Stimulated activated CD8-positive, alpha-beta memory T cell treated with anti-CD3 and anti-CD28 coated beads, Interleukin-4, amount 100 ng/mL, for 4 hours (primary cell): Measurements from ENCODE around the gene TMEM9B.
"Not testable (repeated sequence)": the region's sequence is repeated elsewhere in the genome, so short reads cannot be mapped to it uniquely, and the experiment has no call there.

Source experiments
- DNase-seq, 2 donors: peaks; one replicate each; pipeline ENCODE4 v3.0.0-alpha.2; 2020; ENCODE audit warnings: low read depth in 2 of 2, low spot score in 1 of 2

Gene TMEM9B

DNA sequence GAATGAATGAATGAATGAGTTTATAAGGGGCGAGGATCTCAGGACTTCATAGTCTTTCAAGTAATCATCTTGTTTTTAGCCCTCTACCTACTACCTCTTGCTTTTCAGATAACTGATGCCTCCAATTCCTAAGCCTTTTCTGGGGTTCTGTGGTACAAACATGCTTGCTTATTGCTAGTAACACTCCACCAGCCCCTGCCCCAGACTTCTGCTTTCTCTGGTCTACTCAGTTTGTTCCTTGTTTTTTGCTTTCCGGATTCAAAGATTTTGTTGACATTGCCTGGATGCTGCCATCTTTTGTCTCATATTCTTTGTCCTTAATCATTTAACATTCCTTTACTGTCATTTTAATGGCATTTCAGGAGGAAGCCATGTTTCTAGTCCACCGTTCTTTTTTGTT, 8.9 kb upstream of the TMEM9B start:
- DNase-seq = no peak

- DNase-seq = no peak
Measured at GRCh38 chr11:8971924-8972316, 7.7 kb upstream of the TMEM9B start.

DNA sequence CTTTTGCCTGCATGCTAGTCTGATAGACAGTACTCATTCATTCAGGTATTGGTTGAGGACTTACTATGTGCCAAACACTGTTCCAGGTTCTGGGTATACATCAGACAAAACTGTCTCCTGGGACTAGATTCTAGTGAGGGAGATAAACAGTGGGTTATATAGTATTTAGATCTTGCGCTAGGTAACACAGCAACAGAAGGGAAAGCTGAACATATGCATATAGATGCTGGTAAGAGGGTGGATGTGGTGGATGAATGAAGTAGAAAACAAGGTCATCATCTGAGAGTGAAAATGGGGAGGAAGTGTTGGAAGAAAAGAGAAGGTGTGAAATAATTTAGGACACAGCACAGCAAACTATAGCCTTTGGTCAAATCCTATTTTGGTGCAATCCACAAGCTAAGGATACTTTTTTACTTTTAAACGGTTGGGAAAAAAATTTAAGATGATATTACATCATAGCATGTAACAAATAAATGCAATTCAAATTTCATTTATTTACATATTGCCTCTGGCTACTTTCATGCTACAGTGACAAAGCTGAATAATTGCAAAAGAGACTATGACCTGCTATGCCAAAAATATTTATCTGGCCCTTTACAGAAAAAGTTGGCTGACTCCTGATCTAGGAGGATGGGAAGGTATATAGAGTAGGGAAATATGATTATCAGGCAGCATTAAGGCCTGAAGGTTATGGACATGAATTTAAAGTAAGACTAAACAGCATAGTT, 7.1 kb upstream of the TMEM9B start:
- DNase-seq = no peak

DNA sequence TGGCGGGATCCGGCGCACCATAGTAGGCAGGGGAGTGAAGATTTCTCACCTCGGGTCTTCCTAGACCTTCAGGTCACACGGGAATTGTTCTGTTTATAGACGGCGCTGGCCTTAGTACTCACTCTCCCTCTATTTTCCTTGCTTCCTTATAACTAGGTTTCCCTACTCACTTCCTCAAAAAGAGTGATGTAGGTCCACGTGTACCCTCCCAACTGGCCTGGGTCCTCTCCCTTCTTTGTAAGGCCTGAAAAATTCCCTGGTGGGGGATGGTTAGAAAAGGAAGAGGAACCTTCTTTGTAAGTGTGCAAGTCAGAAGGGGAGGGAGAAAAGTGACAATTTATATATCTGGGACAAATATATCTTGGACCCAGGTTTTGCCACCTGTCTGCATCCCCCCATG, 2.9 kb upstream of the TMEM9B start:
- no peak for DNase-seq

DNA sequence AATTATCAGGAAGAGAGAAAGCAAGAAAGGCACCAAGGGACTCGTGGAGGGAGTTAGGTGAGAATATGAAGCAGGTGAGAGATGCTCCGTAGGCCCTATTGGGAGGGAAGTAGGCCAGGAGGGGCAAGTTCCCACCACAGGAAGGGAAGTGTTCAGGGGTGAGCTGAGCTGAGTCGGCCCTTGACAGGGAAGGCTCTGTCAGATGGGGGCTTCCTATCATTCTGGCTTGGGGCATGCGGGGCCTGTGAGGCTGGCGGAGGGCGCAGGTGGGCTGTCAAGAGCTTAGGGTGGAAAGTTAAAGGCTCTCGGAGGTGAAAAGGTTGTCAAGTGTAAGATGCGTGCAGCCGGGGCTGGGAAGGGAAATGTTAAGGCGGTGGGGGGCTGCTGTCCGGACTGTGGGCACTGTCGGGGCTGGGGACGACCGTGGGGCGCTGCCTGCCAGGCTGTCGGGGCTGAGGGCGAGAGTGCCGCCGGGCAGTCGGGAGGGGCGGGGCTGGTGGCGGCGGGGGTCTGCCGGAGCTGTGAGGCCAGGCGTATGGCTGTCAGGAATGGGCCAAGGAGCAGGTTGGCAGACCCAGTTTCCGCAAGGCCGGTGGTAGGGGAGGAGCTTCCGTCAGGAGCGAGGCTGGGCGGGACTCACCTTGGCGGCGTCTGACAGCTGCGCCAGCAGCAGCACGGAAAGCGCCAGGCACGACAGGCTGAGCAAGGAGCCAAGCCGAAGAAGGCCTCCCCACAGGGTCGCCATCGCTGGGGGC, 496 bp downstream of the TMEM9B start:
- peak; percentile 52 to 61 for DNase-seq

DNA sequence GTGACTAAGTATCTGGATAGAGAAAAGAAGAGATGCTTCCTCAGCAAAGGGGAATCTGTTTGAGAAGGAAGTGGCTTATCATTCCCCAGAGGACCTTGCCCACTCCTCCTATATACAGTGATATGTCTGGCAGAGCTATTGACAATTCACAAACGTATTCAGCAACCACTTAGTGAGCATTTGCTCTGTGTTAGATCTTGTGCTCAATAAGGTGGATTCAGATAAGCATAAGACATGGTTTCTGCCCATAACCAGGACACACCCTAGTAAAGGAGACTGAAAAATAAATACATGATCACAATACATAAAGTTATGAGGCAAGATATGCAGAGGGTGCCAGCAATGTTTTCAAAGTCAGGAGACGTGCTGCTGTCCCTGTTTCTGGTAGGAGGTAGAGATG, 1.4 kb downstream of the TMEM9B start:
- no peak for DNase-seq

DNA sequence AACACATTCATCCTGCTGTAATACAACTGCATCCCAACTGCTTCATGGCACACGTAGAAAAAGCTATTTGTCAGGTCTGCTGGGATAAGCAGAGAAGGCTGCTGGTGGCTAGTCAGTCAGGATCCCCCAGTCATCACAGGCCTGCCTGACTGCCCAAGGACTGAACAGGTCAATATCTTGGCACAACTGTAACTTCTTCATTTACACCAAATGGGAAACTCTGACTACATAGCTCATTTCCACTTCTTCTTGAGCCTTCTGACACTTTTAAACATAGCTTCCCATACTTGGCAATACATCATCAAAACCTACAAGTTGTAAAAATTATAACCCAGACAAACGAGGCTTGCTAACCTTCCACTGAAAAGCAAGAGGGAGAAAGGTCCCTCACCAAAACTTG, 2.8 kb downstream of the TMEM9B start:
- DNase-seq = no peak

GRCh38 chr11:8959546-8960166, 4.6 kb downstream of the TMEM9B start:
- DNase-seq = no peak

DNA sequence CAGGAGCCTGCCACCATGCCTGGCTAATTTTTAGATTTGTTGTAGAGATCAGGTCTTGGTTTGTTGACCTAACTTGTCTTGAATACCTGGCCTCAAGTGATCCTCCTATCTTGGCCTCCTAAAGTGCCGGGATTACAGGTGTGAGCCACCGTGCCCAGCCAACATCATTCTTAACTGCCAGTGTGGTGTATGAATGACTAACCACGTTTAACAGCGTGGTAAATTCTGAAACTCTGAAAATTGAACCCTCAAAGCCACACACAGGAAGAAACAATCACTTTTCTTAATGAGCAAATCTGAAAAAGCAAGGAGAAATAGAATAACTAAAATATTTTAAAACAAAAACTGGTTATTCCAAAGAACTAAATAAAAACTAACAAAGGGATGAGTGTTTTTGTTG, 7.4 kb downstream of the TMEM9B start:
- no peak for DNase-seq

DNA sequence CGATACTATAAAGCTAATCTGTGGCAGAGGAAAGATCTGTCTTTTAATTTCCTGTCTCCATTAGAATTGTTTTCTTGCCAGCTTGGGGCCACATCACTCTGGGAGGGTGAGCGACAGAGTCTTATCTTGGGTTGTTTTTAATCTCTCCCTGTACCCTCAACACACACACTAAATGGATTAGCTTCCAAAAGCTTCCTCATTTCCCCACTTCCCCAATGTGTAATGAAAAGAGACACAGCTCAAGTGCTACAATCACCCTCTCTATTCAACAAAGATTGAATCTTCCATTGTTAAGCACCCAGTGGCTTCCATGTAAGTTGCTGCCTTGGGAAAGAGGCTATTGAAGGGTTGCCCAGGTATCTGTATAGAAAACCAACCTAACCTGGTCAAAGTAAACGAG, 15.4 kb downstream of the TMEM9B start:
- no peak for DNase-seq

- DNase-seq = no peak
Measured at GRCh38 chr11:8947230-8947943, 16.9 kb downstream of the TMEM9B start.

GRCh38 chr11:8942518-8943066, 21.6 kb downstream of the TMEM9B start, which contains the start of gene ASCL3:
Gene ASCL3, minus strand, starts transcription at chr11:8943016. Its CDS starts 4,855 bp downstream, at chr11:8938161.
- DNase-seq = no peak

- no peak for DNase-seq
Measured at GRCh38 chr11:8941341-8942103, 22.7 kb downstream of the TMEM9B start.

GRCh38 chr11:8937659-8938058, 26.6 kb downstream of the TMEM9B start:
- no peak for DNase-seq

- no peak for DNase-seq
Measured at GRCh38 chr11:8937159-8937558, 27.1 kb downstream of the TMEM9B start.

DNA sequence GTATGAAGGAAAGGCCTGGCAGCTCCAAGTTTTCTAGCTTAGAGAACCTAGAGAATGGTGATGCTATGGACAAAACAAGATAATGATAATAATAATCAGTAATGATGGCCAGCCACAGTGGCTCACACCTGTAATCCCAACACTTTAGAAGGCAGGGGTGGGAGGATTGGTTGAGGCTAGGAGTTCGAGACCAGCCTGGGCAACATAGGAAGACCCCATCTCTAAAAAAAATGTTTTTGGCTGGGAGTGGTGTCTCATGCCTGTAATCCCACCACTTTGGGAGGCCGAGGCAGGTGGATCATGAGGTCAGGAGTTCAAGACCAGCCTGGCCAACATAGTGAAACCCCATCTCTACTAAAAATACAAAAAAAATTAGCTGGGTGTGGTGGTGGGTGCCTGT, 28.5 kb downstream of the TMEM9B start:
- DNase-seq = not testable (repeated sequence)

DNA sequence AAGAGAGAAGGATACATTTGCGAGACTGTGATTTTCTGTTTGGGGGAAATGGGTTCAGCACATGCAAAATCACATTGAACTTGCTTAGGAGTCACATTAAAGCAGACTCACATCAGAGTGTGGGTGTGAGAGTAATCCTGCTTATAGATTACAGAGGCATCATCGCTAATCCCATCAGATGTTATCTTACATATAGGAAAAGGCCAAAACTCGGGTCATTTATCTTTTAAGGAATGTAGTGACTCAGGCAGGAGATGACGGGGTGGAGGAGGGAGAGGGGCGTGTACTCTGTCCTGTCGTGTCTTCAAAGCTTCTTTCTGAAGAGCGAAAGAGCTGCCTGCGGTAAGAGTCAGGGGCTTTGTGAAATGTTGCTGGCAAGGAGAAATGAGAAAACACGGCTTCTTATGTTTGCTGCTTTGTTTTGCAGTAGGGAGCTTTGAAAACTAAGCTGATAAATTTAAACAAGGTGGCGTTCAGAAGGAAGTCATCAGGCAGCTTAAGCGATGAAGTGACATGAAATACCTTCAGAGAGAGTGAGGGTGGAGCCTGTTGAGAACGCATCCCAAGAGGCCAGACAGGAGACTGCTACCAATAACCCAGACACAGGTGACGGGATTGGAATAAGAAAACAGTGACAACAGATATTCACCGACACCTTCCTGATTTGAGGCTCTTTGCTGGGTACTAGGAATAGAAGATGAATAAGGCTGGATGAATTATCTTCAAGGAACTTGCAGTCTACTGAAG, 29.3 kb downstream of the TMEM9B start:
- DNase-seq = no peak

DNA sequence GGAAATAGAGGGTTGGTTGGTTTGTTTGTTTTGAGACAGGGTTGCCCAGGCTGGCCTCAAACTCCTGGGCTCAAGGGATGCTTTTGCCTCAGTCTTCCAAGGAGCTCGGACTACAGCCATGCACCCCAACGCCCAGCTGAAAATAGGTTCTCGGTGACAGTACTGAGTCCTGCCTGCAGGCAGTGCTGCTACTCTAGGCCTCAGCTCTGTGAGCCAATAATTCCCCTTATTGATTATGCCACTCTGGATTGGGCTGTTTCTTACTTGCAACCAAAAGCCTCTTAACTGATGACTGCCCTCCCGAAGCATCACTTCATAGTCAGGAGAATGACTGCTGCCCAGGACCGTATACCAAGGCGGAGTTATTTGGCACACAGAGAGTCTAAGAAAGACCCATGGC, 30.3 kb downstream of the TMEM9B start:
- no peak for DNase-seq

DNA sequence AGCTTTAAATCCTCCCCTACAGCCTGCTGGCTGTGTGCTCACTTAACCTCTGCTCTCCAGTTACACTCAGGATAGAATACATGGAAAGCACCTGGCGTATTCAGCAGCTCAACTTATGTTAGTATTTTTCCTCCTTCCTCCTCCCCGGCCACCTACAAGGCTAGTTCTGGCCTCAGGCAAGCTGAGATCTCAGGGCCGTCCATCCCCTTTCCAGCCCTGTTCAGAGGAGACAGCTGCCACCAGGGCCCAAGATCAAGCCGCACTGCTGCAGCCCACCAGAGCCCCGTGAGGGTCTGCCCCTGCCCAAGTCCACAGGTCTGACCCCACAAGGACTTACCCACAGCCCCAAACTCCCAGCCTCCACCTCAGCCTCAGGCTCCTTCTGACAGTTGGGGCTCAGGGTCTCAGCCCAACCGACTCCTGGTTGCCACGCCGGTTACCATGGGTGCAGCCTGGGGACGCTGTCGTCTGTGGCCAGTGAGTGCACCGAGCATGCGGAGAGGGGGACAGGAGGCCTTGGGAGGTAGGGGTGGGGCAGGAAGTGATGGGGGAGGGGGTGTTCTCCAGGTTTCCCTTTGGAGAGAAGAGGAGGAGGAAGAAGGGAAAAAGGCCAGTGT, 31.6 kb downstream of the TMEM9B start, which contains the start of gene C11orf16:
Gene C11orf16, minus strand, starts transcription at position 384 of the 617 bp plus-strand sequence. CDS start 639 bp downstream, outside the sequence.
- DNase-seq = no peak
